Measurements from ENCODE around the gene MYD88.
"Not testable (repeated sequence)": the region's sequence is repeated elsewhere in the genome, so short reads cannot be mapped to it uniquely, and the experiment has no call there.

The MYD88 gene

GRCh38 chr3:38157595-38157994 is 19.1 kb downstream of the MYD88 start:
- H3K4me3 ChIP-seq (ENCODE audit: low read length in 2 of 2), result no peak overlapping the region
- H3K27ac ChIP-seq (ENCODE audit: low read length), result no peak overlapping the region
- no peak overlapping the region for H3K9ac ChIP-seq (ENCODE audit: low read length in 2 of 2)
- H3K9me3 ChIP-seq (ENCODE audit: control insufficient read depth in 2 of 2, low read length in 2 of 2), result no peaks in the 10 kb centered on the region
- H3K4me1 ChIP-seq (ENCODE audit: control insufficient read depth, insufficient read depth, low read length), result no peaks in the 10 kb centered on the region
- H3K36me3 ChIP-seq (ENCODE audit: control insufficient read depth in 2 of 2, insufficient read depth in 2 of 2, low read length in 2 of 2), result no peaks in the 10 kb centered on the region
- no peaks in the 10 kb centered on the region for H3K27me3 ChIP-seq (ENCODE audit: control insufficient read depth in 1 of 2, insufficient read depth in 2 of 2, low read length in 2 of 2)

DNA sequence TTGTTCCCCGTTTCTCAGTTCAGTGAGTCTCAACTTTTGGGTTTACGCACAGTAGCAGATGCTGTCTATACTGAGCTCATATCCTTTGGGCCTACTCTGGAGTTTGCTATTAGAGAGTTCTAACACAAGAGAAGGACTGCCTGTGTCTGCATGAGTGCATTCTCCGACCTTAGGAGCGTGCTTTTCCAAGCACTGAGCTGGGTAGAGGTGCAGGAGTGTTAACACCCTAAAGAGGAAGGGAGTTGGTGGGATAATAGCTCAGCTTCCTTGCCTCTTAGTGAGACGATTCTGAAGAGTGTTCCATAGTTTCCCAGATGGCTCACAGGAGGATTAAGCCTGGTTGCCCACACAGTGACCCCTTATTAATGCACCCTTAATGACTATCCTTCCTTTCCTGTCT is 20.0 kb downstream of the MYD88 start:
- H3K27ac ChIP-seq (ENCODE audit: low read length), result no peak overlapping the region
- no peaks in the 10 kb centered on the region for H3K36me3 ChIP-seq (ENCODE audit: control insufficient read depth in 2 of 2, insufficient read depth in 2 of 2, low read length in 2 of 2)
- no peak overlapping the region for H3K9ac ChIP-seq (ENCODE audit: low read length in 2 of 2)
- no peaks in the 10 kb centered on the region for H3K27me3 ChIP-seq (ENCODE audit: control insufficient read depth in 1 of 2, insufficient read depth in 2 of 2, low read length in 2 of 2)
- no peak overlapping the region for H3K4me3 ChIP-seq (ENCODE audit: low read length in 2 of 2)
- H3K4me1 ChIP-seq (ENCODE audit: control insufficient read depth, insufficient read depth, low read length), result no peaks in the 10 kb centered on the region
- no peaks in the 10 kb centered on the region for H3K9me3 ChIP-seq (ENCODE audit: control insufficient read depth in 2 of 2, low read length in 2 of 2)

GRCh38 chr3:38160704-38161103 is 22.2 kb downstream of the MYD88 start:
- H3K9ac ChIP-seq (ENCODE audit: low read length in 2 of 2); H3K27me3 ChIP-seq (ENCODE audit: control insufficient read depth in 1 of 2, insufficient read depth in 2 of 2, low read length in 2 of 2); H3K36me3 ChIP-seq (ENCODE audit: control insufficient read depth in 2 of 2, insufficient read depth in 2 of 2, low read length in 2 of 2); H3K9me3 ChIP-seq (ENCODE audit: control insufficient read depth in 2 of 2, low read length in 2 of 2); H3K27ac ChIP-seq (ENCODE audit: low read length); H3K4me1 ChIP-seq (ENCODE audit: control insufficient read depth, insufficient read depth, low read length); H3K4me3 ChIP-seq (ENCODE audit: low read length in 2 of 2): not testable (repeated sequence)

DNA sequence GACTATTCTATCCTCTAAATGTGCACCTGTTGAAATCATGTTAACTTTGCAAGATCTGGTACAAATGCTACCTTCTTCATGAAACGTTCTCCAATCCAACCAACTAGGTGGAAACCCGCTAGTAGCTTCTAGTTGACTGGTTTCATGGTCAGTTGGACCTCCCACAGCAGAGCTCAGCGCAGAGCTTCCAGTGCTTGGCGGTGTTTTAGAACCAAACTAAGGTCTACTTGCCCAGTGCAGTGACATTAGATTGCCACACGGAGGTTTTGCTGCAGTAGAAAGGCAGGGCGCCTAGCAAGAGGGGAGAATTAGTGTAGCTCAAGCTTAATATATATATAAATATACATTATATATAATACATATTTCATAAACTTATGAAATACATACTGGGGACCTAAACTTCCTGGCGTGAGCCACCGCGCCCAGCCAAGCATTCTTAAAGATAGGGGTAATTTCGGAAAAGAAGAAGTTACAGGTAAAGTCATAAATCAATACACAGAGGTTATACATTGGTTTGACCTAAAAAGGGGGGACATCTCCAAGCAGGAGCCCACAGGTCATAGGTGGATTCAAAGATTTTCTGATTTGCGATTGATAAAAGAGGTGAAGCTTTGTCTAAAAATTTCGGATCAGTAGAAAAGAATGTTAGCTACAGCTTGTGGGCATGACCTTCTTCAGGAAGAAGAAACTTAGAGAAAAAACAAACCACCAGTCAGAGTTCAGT is 24.8 kb downstream of the MYD88 start:
- Histone ChIP-seq H3K9ac (ENCODE audit: low read length in 2 of 2) (no peak overlapping the region), H3K9me3 (ENCODE audit: control insufficient read depth in 2 of 2, low read length in 2 of 2) (no peaks in the 10 kb centered on the region), H3K27me3 (ENCODE audit: control insufficient read depth in 1 of 2, insufficient read depth in 2 of 2, low read length in 2 of 2) (no peaks in the 10 kb centered on the region), H3K4me3 (ENCODE audit: low read length in 2 of 2) (no peak overlapping the region), H3K4me1 (ENCODE audit: control insufficient read depth, insufficient read depth, low read length) (peaks cover 14% of the 10 kb centered on the region), H3K36me3 (ENCODE audit: control insufficient read depth in 2 of 2, insufficient read depth in 2 of 2, low read length in 2 of 2) (no peaks in the 10 kb centered on the region), H3K27ac (ENCODE audit: low read length) (no peak overlapping the region)

GRCh38 chr3:38163841-38164642 is 25.6 kb downstream of the MYD88 start:
- Histone ChIP-seq H3K36me3 (ENCODE audit: control insufficient read depth in 2 of 2, insufficient read depth in 2 of 2, low read length in 2 of 2) (no peaks in the 10 kb centered on the region), H3K9ac (ENCODE audit: low read length in 2 of 2) (peak overlapping the region; percentile 87 to 96), H3K27me3 (ENCODE audit: control insufficient read depth in 1 of 2, insufficient read depth in 2 of 2, low read length in 2 of 2) (no peaks in the 10 kb centered on the region), H3K4me1 (ENCODE audit: control insufficient read depth, insufficient read depth, low read length) (peaks cover 14% of the 10 kb centered on the region), H3K27ac (ENCODE audit: low read length) (peak overlapping the region; percentile 95), H3K4me3 (ENCODE audit: low read length in 2 of 2) (peak overlapping the region; percentile 69 to 90), H3K9me3 (ENCODE audit: control insufficient read depth in 2 of 2, low read length in 2 of 2) (no peaks in the 10 kb centered on the region)

DNA sequence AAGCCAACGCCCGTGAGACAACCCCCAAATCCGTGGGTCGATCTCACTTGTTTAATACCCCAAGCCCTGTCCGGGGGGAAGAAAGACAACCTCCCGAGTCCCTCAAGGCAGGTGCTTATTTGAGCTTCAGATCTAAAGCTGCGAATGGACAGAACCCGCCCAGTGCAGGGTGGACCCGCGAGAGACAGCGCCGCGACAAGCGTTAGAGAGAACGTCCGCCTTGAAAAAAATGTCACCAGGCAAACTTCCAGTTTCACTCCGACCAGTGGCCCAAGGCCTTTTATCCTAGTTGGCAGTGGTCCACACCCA is 26.1 kb downstream of the MYD88 start:
- peak overlapping the region; percentile 69 to 90 for H3K4me3 ChIP-seq (ENCODE audit: low read length in 2 of 2)
- H3K27ac ChIP-seq (ENCODE audit: low read length), result peak overlapping the region; percentile 95
- peaks cover 14% of the 10 kb centered on the region for H3K4me1 ChIP-seq (ENCODE audit: control insufficient read depth, insufficient read depth, low read length)
- peak overlapping the region; percentile 87 to 96 for H3K9ac ChIP-seq (ENCODE audit: low read length in 2 of 2)
- no peaks in the 10 kb centered on the region for H3K9me3 ChIP-seq (ENCODE audit: control insufficient read depth in 2 of 2, low read length in 2 of 2)
- no peaks in the 10 kb centered on the region for H3K27me3 ChIP-seq (ENCODE audit: control insufficient read depth in 1 of 2, insufficient read depth in 2 of 2, low read length in 2 of 2)
- no peaks in the 10 kb centered on the region for H3K36me3 ChIP-seq (ENCODE audit: control insufficient read depth in 2 of 2, insufficient read depth in 2 of 2, low read length in 2 of 2)

GRCh38 chr3:38164952-38165721 is 26.7 kb downstream of the MYD88 start, which contains the start of gene OXSR1:
Gene OXSR1 (plus strand): TSS chr3:38165537. CDS start chr3:38165877, 340 bp downstream.
- Histone ChIP-seq H3K27me3 (ENCODE audit: control insufficient read depth in 1 of 2, insufficient read depth in 2 of 2, low read length in 2 of 2) (no peaks in the 10 kb centered on the region), H3K9me3 (ENCODE audit: control insufficient read depth in 2 of 2, low read length in 2 of 2) (no peaks in the 10 kb centered on the region), H3K4me1 (ENCODE audit: control insufficient read depth, insufficient read depth, low read length) (peaks cover 14% of the 10 kb centered on the region), H3K27ac (ENCODE audit: low read length) (peak within 1 kb of the TSS; percentile 95), H3K9ac (ENCODE audit: low read length in 2 of 2) (peak within 1 kb of the TSS; percentile 87 to 96), H3K4me3 (ENCODE audit: low read length in 2 of 2) (peak within 1 kb of the TSS; percentile 69 to 90), H3K36me3 (ENCODE audit: control insufficient read depth in 2 of 2, insufficient read depth in 2 of 2, low read length in 2 of 2) (no peaks in the 10 kb centered on the region)

GRCh38 chr3:38165722-38166387 is 27.4 kb downstream of the MYD88 start:
- H3K27me3 ChIP-seq (ENCODE audit: control insufficient read depth in 1 of 2, insufficient read depth in 2 of 2, low read length in 2 of 2), result no peaks in the 10 kb centered on the region
- no peaks in the 10 kb centered on the region for H3K9me3 ChIP-seq (ENCODE audit: control insufficient read depth in 2 of 2, low read length in 2 of 2)
- H3K4me1 ChIP-seq (ENCODE audit: control insufficient read depth, insufficient read depth, low read length), result peaks cover 14% of the 10 kb centered on the region
- peak overlapping the region; percentile 95 for H3K27ac ChIP-seq (ENCODE audit: low read length)
- H3K4me3 ChIP-seq (ENCODE audit: low read length in 2 of 2), result peak overlapping the region; percentile 69 to 90
- peak overlapping the region; percentile 87 to 96 for H3K9ac ChIP-seq (ENCODE audit: low read length in 2 of 2)
- no peaks in the 10 kb centered on the region for H3K36me3 ChIP-seq (ENCODE audit: control insufficient read depth in 2 of 2, insufficient read depth in 2 of 2, low read length in 2 of 2)

- H3K4me1 ChIP-seq (ENCODE audit: control insufficient read depth, insufficient read depth, low read length), result peaks cover 14% of the 10 kb centered on the region
- no peaks in the 10 kb centered on the region for H3K36me3 ChIP-seq (ENCODE audit: control insufficient read depth in 2 of 2, insufficient read depth in 2 of 2, low read length in 2 of 2)
- H3K9ac ChIP-seq (ENCODE audit: low read length in 2 of 2), result no peak overlapping the region
- no peaks in the 10 kb centered on the region for H3K27me3 ChIP-seq (ENCODE audit: control insufficient read depth in 1 of 2, insufficient read depth in 2 of 2, low read length in 2 of 2)
- H3K9me3 ChIP-seq (ENCODE audit: control insufficient read depth in 2 of 2, low read length in 2 of 2), result no peaks in the 10 kb centered on the region
- no peak overlapping the region for H3K27ac ChIP-seq (ENCODE audit: low read length)
- H3K4me3 ChIP-seq (ENCODE audit: low read length in 2 of 2), result no peak overlapping the region
Observed at GRCh38 chr3:38167591-38167990, 29.1 kb downstream of the MYD88 start.

Data from stomach smooth muscle (tissue), 2 donors.